ENCODE results near the gene PTPRG. TPM values are rescaled to one million over a fixed set of nuclear protein-coding genes. Genes with fewer than 3 reads are reported as not detected.

PTPRG gene
- total and polyA plus RNA-seq, 4 donors: 3.6 to 35.6 (median 8.1) TPM

- Histone ChIP-seq H3K4me1 (ENCODE audit: control insufficient read depth in 4 of 4, insufficient read depth in 4 of 4, low read length in 3 of 4) (peaks cover 3 to 6% (median 3%) of the 10 kb centered on the region in 4 donors), H3K9me3 (ENCODE audit: control insufficient read depth in 4 of 4, low read length in 3 of 4) (no peaks in the 10 kb centered on the region), H3K27me3 (ENCODE audit: control insufficient read depth in 4 of 4, insufficient read depth in 4 of 4, low read length in 3 of 4) (no peaks in the 10 kb centered on the region), H3K36me3 (ENCODE audit: control insufficient read depth in 4 of 4, insufficient read depth in 3 of 4, low read depth in 1 of 4, low read length in 3 of 4) (no peaks in the 10 kb centered on the region), H3K27ac (ENCODE audit: low read depth in 1 of 2, low read length in 2 of 2) (no peak overlapping the region), H3K4me3 (ENCODE audit: low read depth in 1 of 3, low read length in 3 of 3) (no peak overlapping the region), H3K9ac (ENCODE audit: low read depth in 1 of 2, low read length in 2 of 2) (no peak overlapping the region)
- WGBS: 57% methylated on average over 2 of the region's 2 CpGs
- no peak for DNase-seq (ENCODE audit: low spot score)
- TF ChIP-seq REST (IDR thresholded peaks at IDR 0.05) (no peak), RAD21 (IDR thresholded peaks at IDR 0.05) (peak in 1 of 2 donors; percentile 15)
These were observed 292.5 kb downstream of the PTPRG start for GRCh38 chr3:61853912-61854311.

GRCh38 chr3:61855211-61855610 lies 293.8 kb downstream of the PTPRG start:
- TF ChIP-seq GABPA (IDR thresholded peaks at IDR 0.05 in 1 of 2, conservative IDR thresholded peaks at IDR 0.05 in 1 of 2) (no peak), EGR1 (IDR thresholded peaks at IDR 0.05; ENCODE audit: low read depth in 2 of 2) (no peak), RAD21 (IDR thresholded peaks at IDR 0.05) (no peak), NR2F2 (IDR thresholded peaks at IDR 0.05) (no peak), FOXA1 (IDR thresholded peaks at IDR 0.05) (no peak), HNF4A (conservative IDR thresholded peaks at IDR 0.05) (no peak), RXRA (IDR thresholded peaks at IDR 0.05) (no peak)
- TF ChIP-seq, protein P1, sequence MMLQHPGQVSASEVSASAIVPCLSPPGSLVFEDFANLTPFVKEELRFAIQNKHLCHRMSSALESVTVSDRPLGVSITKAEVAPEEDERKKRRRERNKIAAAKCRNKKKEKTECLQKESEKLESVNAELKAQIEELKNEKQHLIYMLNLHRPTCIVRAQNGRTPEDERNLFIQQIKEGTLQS (IDR thresholded peaks at IDR 0.05): no peak
- TF ChIP-seq, protein P2, sequence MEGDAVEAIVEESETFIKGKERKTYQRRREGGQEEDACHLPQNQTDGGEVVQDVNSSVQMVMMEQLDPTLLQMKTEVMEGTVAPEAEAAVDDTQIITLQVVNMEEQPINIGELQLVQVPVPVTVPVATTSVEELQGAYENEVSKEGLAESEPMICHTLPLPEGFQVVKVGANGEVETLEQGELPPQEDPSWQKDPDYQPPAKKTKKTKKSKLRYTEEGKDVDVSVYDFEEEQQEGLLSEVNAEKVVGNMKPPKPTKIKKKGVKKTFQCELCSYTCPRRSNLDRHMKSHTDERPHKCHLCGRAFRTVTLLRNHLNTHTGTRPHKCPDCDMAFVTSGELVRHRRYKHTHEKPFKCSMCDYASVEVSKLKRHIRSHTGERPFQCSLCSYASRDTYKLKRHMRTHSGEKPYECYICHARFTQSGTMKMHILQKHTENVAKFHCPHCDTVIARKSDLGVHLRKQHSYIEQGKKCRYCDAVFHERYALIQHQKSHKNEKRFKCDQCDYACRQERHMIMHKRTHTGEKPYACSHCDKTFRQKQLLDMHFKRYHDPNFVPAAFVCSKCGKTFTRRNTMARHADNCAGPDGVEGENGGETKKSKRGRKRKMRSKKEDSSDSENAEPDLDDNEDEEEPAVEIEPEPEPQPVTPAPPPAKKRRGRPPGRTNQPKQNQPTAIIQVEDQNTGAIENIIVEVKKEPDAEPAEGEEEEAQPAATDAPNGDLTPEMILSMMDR (IDR thresholded peaks at IDR 0.05; ENCODE audit: low read depth, low read length, missing input control): no peak
- Histone ChIP-seq H3K4me1 (ENCODE audit: control insufficient read depth in 4 of 4, insufficient read depth in 4 of 4, low read length in 3 of 4) (peaks cover 0 to 3% (median 0%) of the 10 kb centered on the region in 4 donors), H3K9me3 (ENCODE audit: control insufficient read depth in 4 of 4, low read length in 3 of 4) (no peaks in the 10 kb centered on the region), H3K9ac (ENCODE audit: low read depth in 1 of 2, low read length in 2 of 2) (no peak overlapping the region), H3K36me3 (ENCODE audit: control insufficient read depth in 4 of 4, insufficient read depth in 3 of 4, low read depth in 1 of 4, low read length in 3 of 4) (no peaks in the 10 kb centered on the region), H3K27ac (ENCODE audit: low read depth in 1 of 2, low read length in 2 of 2) (no peak overlapping the region), H3K27me3 (ENCODE audit: control insufficient read depth in 4 of 4, insufficient read depth in 4 of 4, low read length in 3 of 4) (no peaks in the 10 kb centered on the region), H3K4me3 (ENCODE audit: low read depth in 1 of 3, low read length in 3 of 3) (no peak overlapping the region)
- 94% methylated on average over 1 of the region's 1 CpG for WGBS
- no peak for DNase-seq (ENCODE audit: low spot score)

DNA sequence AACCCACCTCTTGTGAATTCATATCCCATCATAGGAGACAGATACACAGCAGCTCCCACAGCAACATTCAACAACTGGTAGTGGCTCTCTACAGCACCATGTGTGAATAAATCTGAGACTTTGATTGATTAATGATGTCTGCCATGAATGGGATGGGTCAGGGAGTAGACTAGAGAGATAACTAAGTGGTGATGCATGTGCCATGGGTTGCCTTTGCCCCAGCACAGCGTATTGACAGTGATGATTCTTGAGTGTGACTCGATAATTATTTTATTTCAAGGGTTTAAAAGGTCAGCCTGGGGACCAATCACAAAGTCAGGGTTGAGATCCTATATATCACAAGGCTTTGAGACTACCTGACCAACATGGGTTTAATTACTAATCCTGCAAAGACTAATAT lies 295.9 kb downstream of the PTPRG start:
- Histone ChIP-seq H3K36me3 (ENCODE audit: control insufficient read depth in 4 of 4, insufficient read depth in 3 of 4, low read depth in 1 of 4, low read length in 3 of 4) (no peaks in the 10 kb centered on the region), H3K4me1 (ENCODE audit: control insufficient read depth in 4 of 4, insufficient read depth in 4 of 4, low read length in 3 of 4) (peaks cover 0 to 3% (median under 1%) of the 10 kb centered on the region in 4 donors), H3K27ac (ENCODE audit: low read depth in 1 of 2, low read length in 2 of 2) (no peak overlapping the region), H3K27me3 (ENCODE audit: control insufficient read depth in 4 of 4, insufficient read depth in 4 of 4, low read length in 3 of 4) (no peaks in the 10 kb centered on the region), H3K4me3 (ENCODE audit: low read depth in 1 of 3, low read length in 3 of 3) (no peak overlapping the region), H3K9me3 (ENCODE audit: control insufficient read depth in 4 of 4, low read length in 3 of 4) (no peaks in the 10 kb centered on the region), H3K9ac (ENCODE audit: low read depth in 1 of 2, low read length in 2 of 2) (no peak overlapping the region)
- DNase-seq (ENCODE audit: low spot score): no peak
- 84% methylated on average over 2 of the region's 2 CpGs for WGBS
- TF ChIP-seq, protein P1 (IDR thresholded peaks at IDR 0.05): no peak
- TF ChIP-seq JUND (IDR thresholded peaks at IDR 0.05) (no peak), RXRA (IDR thresholded peaks at IDR 0.05) (no peak), YY1 (IDR thresholded peaks at IDR 0.05) (no peak), FOXA2 (IDR thresholded peaks at IDR 0.05) (no peak), EGR1 (IDR thresholded peaks at IDR 0.05; ENCODE audit: low read depth in 2 of 2) (no peak), RAD21 (IDR thresholded peaks at IDR 0.05) (no peak), FOXA1 (IDR thresholded peaks at IDR 0.05) (no peak), GABPA (IDR thresholded peaks at IDR 0.05 in 1 of 2, conservative IDR thresholded peaks at IDR 0.05 in 1 of 2) (no peak), TAF1 (conservative IDR thresholded peaks at IDR 0.05) (no peak), NR2F2 (IDR thresholded peaks at IDR 0.05) (no peak)
- TF ChIP-seq, protein P2 (IDR thresholded peaks at IDR 0.05; ENCODE audit: low read depth, low read length, missing input control): no peak

Data from liver (tissue), 9 donors.